PC-3 (cell line): ENCODE results near the gene GPRC5D. TPM values are rescaled to one million over a fixed set of nuclear protein-coding genes. Genes with fewer than 3 reads are reported as not detected.

Experiments
- ATAC-seq: fragments of 200-7000 bp; cut with Tn5 transposase; 2 replicates; pipeline ENCODE4 v1.9.1; 2020; ENCODE audit warnings: mild to moderate bottlenecking, moderate library complexity
- BruUV-seq: library from RNA; stranded (reverse); fragments of 400-500 nt; replicated peaks from 2 replicates; lab custom pipeline; 2021; lab: Mats Ljungman, UMichigan
- CTCF ChIA-PET: fragments of 300-600 bp; sonication (Branson Sonifier 250); formaldehyde crosslinking; loops from one replicate; lab custom pipeline; 2022; ENCODE audit warnings: antibody characterized with exemption; lab: Charles Lee
- POLR2A ChIA-PET: fragments of 300-600 bp; sonication (Branson Sonifier 250); formaldehyde crosslinking; loops from one replicate; lab custom pipeline; 2022; ENCODE audit warnings: antibody characterized with exemption; ENCODE audit not compliant: unreplicated experiment; lab: Charles Lee
- DNase-seq: peaks from one replicate; pipeline ENCODE4 v3.0.0-alpha.2; 2015
- H2AFZ ChIP-seq: fragments of 300-600 bp; sonication (generic); 2 replicates; pipeline ENCODE4 v1.6.0; 2016; ENCODE audit warnings: antibody characterized with exemption, low read length
- H3F3A ChIP-seq: fragments of 300-600 bp; sonication (generic); one replicate; pipeline ENCODE4 v1.6.0; 2017; ENCODE audit warnings: antibody characterized with exemption, low read length, control low read depth, mild to moderate bottlenecking; ENCODE audit not compliant: unreplicated experiment
- H3K27ac ChIP-seq: fragments of 300-600 bp; sonication (generic); 2 replicates; pipeline ENCODE4 v1.5.1; 2016; ENCODE audit warnings: mild to moderate bottlenecking, low read length
- H3K27me3 ChIP-seq: fragments of 300-600 bp; sonication (generic); 2 replicates; pipeline ENCODE4 v1.6.1; 2016; ENCODE audit warnings: low read length, mixed read lengths
- H3K36me3 ChIP-seq: fragments of 300-600 bp; sonication (generic); 2 replicates; pipeline ENCODE4 v1.6.1; 2016; ENCODE audit warnings: low read depth, mixed run types, low read length, mixed read lengths
- H3K4me1 ChIP-seq: fragments of 300-600 bp; sonication (generic); 2 replicates; pipeline ENCODE4 v1.5.1; 2016; ENCODE audit warnings: low read length; ENCODE audit not compliant: insufficient read depth
- H3K4me2 ChIP-seq: fragments of 300-600 bp; sonication (generic); 2 replicates; pipeline ENCODE4 v1.6.0; 2016; ENCODE audit warnings: low read length
- H3K4me3 ChIP-seq: fragments of 300-600 bp; sonication (generic); 2 replicates; pipeline ENCODE4 v1.5.1; 2016; ENCODE audit warnings: mild to moderate bottlenecking, low read length, mixed read lengths
- H3K79me2 ChIP-seq: fragments of 300-600 bp; sonication (generic); 2 replicates; pipeline ENCODE4 v1.6.1; 2017; ENCODE audit warnings: low read length, mixed read lengths
- H3K9ac ChIP-seq: fragments of 300-600 bp; sonication (generic); 2 replicates; pipeline ENCODE4 v1.6.0; 2016; ENCODE audit warnings: mild to moderate bottlenecking, low read length
- H3K9me2 ChIP-seq: fragments of 300-600 bp; sonication (generic); replicated peaks from 2 replicates; pipeline ENCODE4 v1.6.1; 2016; ENCODE audit warnings: mixed run types, low read length, mixed read lengths
- H3K9me3 ChIP-seq: fragments of 300-600 bp; sonication (generic); 2 replicates; pipeline ENCODE4 v1.6.1; 2016; ENCODE audit warnings: low read length, mixed read lengths
- H4K20me1 ChIP-seq: fragments of 300-600 bp; sonication (generic); 2 replicates; pipeline ENCODE4 v1.6.1; 2016; ENCODE audit warnings: low read length, mixed read lengths
- CTCF ChIP-seq: fragments of 300-600 bp; sonication (generic); conservative IDR thresholded peaks from 2 replicates; pipeline ENCODE4 v1.5.1; 2017; ENCODE audit warnings: antibody characterized with exemption, low read depth, mild to moderate bottlenecking, low read length
- EZH2 ChIP-seq: fragments of 300-600 bp; sonication (generic); IDR thresholded peaks from one replicate; pipeline ENCODE4 v1.6.1; 2017; ENCODE audit warnings: antibody characterized with exemption, mild to moderate bottlenecking, low read length; ENCODE audit not compliant: unreplicated experiment
- EZH2phosphoT487 ChIP-seq: fragments of 300-600 bp; sonication (generic); IDR thresholded peaks from 2 replicates; pipeline ENCODE4 v1.6.1; 2018; ENCODE audit warnings: mild to moderate bottlenecking, antibody characterized with exemption, low read length, borderline replicate concordance
- intact Hi-C: fragments of 100-400 bp; cut with micrococcal nuclease; formaldehyde crosslinking; loops from 2 replicates; pipeline ENCODE4 v1.9.0; 2023
- total RNA-seq: library from RNA; depleted of rRNA; stranded (reverse); fragments of >200 nt; gene quantifications from 2 replicates; pipeline ENCODE4 v1.2.3, GENCODE V29; 2014

Gene GPRC5D
- total RNA-seq, 1 experiment from 2014 or later: not detected

- TF ChIP-seq CTCF: no peak
- TF ChIP-seq EZH2phosphoT487: no peak
- TF ChIP-seq EZH2: no peak
- H3K9me2 ChIP-seq: no peaks in the 10 kb centered on the region
- no peaks in the 10 kb centered on the region for H4K20me1 ChIP-seq
- ChIA-PET POLR2A (no interaction called here), CTCF (no interaction called here)
- no peaks in the 10 kb centered on the region for H3F3A ChIP-seq
- DNase-seq: no peak
- no peak overlapping the region for H3K4me3 ChIP-seq
- no peak overlapping the region for H3K9ac ChIP-seq
- H3K4me1 ChIP-seq: peaks cover 10% of the 10 kb centered on the region
- intact Hi-C loops: no loop called here
- BruUV-seq: no TSS peak
- no peaks in the 10 kb centered on the region for H3K36me3 ChIP-seq
- no peaks in the 10 kb centered on the region for H3K27me3 ChIP-seq
- H3K9me3 ChIP-seq: no peaks in the 10 kb centered on the region
- no peaks in the 10 kb centered on the region for H3K79me2 ChIP-seq
- no peak overlapping the region for H2AFZ ChIP-seq
- H3K27ac ChIP-seq: no peak overlapping the region
- no peak overlapping the region for H3K4me2 ChIP-seq
- ATAC-seq: no peak
Observed at GRCh38 chr12:12945591-12945990, 6.4 kb downstream of the GPRC5D start.

DNA sequence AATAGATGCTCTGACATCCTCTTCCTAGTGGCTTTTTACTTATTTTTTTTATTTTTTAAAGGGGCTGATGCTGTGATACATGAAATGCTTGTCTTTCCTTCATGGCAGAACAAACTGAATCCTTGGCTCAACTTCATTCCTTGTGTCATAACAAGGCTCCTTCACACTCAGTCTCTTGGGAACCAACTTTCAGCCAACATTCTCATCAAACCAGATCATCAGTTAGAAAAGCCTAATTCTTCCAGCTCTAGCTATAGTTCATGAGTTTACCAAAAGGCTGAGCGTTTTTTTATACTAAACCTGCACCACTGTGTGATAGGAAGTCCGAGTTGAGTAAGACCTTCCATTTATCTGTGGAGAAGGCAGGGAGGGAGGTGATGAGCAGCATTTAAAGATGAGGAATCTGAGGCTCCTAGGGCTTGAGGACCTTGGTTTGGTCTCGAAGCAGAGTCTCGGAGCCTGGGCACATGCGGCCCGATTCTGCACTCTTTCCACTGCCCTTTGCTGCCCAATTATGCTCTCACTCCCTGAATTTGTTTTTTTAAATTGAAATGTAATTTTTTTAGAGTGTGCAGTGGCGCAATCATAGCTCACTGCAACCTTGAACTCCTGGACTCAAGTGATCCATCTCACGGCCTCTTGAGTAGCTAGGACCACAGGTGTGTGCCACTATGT is 8.2 kb downstream of the GPRC5D start:
- TF ChIP-seq CTCF (no peak), EZH2 (no peak), EZH2phosphoT487 (no peak)
- intact Hi-C loops: no loop called here
- no peak overlapping the region for H2AFZ ChIP-seq
- no peak overlapping the region for H3K9ac ChIP-seq
- ChIA-PET CTCF (no interaction called here), POLR2A (no interaction called here)
- BruUV-seq: no TSS peak
- no peak overlapping the region for H3K27ac ChIP-seq
- DNase-seq: no peak
- no peaks in the 10 kb centered on the region for H3K36me3 ChIP-seq
- H4K20me1 ChIP-seq: no peaks in the 10 kb centered on the region
- peaks cover 10% of the 10 kb centered on the region for H3K4me1 ChIP-seq
- no peaks in the 10 kb centered on the region for H3F3A ChIP-seq
- no peaks in the 10 kb centered on the region for H3K9me3 ChIP-seq
- no peaks in the 10 kb centered on the region for H3K79me2 ChIP-seq
- no peak for ATAC-seq
- H3K4me3 ChIP-seq: no peak overlapping the region
- H3K27me3 ChIP-seq: no peaks in the 10 kb centered on the region
- no peak overlapping the region for H3K4me2 ChIP-seq
- no peaks in the 10 kb centered on the region for H3K9me2 ChIP-seq

- H3K4me3 ChIP-seq: no peak overlapping the region
- H4K20me1 ChIP-seq: no peaks in the 10 kb centered on the region
- no TSS peak for BruUV-seq
- H3K9me2 ChIP-seq: no peaks in the 10 kb centered on the region
- no peak for TF ChIP-seq EZH2
- TF ChIP-seq CTCF: no peak
- no peak for TF ChIP-seq EZH2phosphoT487
- intact Hi-C loops: no loop called here
- DNase-seq (no peak), ATAC-seq (no peak)
- POLR2A ChIA-PET: no interaction called here
- no peaks in the 10 kb centered on the region for H3K79me2 ChIP-seq
- no peak overlapping the region for H2AFZ ChIP-seq
- H3K4me1 ChIP-seq: peaks cover 3% of the 10 kb centered on the region
- H3K9ac ChIP-seq: no peak overlapping the region
- CTCF ChIA-PET: no interaction called here
- no peaks in the 10 kb centered on the region for H3K27me3 ChIP-seq
- H3K36me3 ChIP-seq: no peaks in the 10 kb centered on the region
- H3F3A ChIP-seq: no peaks in the 10 kb centered on the region
- H3K4me2 ChIP-seq: no peak overlapping the region
- H3K27ac ChIP-seq: no peak overlapping the region
- H3K9me3 ChIP-seq: no peaks in the 10 kb centered on the region
Observed at GRCh38 chr12:12941450-12942350, 10.3 kb downstream of the GPRC5D start.
